IPS-15b (cell line): ENCODE data around the gene HECA.
"Not testable (repeated sequence)": the region's sequence is repeated elsewhere in the genome, so short reads cannot be mapped to it uniquely, and the experiment has no call there.

ENCODE experiments used
- H3K27me3 ChIP-seq: one replicate; pipeline ENCODE4 v1.6.1; 2013; ENCODE audit warnings: low read length; ENCODE audit not compliant: control insufficient read depth, insufficient read depth
- H3K36me3 ChIP-seq: one replicate; pipeline ENCODE4 v1.6.1; 2013; ENCODE audit warnings: low read length; ENCODE audit not compliant: control insufficient read depth, insufficient read depth
- H3K4me1 ChIP-seq: one replicate; pipeline ENCODE4 v1.6.1; 2013; ENCODE audit warnings: mild to moderate bottlenecking, low read length; ENCODE audit not compliant: control insufficient read depth, insufficient read depth
- H3K4me3 ChIP-seq: one replicate; pipeline ENCODE4 v1.5.1; 2013; ENCODE audit warnings: low read depth, low read length
- H3K9ac ChIP-seq: one replicate; pipeline ENCODE4 v1.6.1; 2013; ENCODE audit warnings: low read depth, mild to moderate bottlenecking, low read length
- H3K9me3 ChIP-seq: one replicate; pipeline ENCODE4 v1.6.1; 2013; ENCODE audit warnings: mild to moderate bottlenecking, low read length; ENCODE audit not compliant: control insufficient read depth, insufficient read depth

The HECA gene

GRCh38 chr6:139228387-139228786 lies 93.5 kb downstream of the HECA start:
- H3K4me1 ChIP-seq, H3K9me3 ChIP-seq, H3K9ac ChIP-seq, H3K27me3 ChIP-seq, H3K4me3 ChIP-seq, H3K36me3 ChIP-seq: not testable (repeated sequence)
